ENCODE measurements around the gene TBC1D5. TPM values are rescaled to one million over a fixed set of nuclear protein-coding genes. Genes with fewer than 3 reads are reported as not detected.

The TBC1D5 gene
- total and polyA plus RNA-seq, 2 of the 4 experiments (the other 2 are of a cell fraction), result 16.4 to 57.0 TPM

DNA sequence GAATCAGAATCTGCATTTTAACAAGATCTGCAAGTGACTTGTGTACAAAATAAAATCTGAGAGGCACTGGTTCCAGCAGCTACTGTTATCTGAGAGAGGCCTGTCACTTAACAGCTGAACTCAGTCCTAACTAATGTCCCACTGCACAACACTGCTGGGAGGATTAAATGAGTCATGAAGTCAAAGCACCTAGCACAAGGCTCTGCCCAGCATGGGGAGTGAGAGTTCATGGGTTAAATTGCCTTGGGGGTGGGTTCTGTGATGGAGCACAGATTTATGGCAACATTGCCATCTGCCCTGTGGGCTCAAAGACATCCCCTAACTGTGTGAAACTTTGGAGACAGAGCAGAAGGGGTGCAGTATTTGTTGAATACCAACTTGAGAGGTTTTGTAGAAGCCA lies 606.7 kb downstream of the TBC1D5 start:
- Histone ChIP-seq H4K91ac (ENCODE audit: insufficient read depth, low read depth, low read length) (no peak overlapping the region), H3K9ac (ENCODE audit: low read depth, low read length) (no peak overlapping the region), H2BK15ac (ENCODE audit: low read depth, low read length) (no peak overlapping the region), H2BK120ac (ENCODE audit: low read depth, low read length) (no peak overlapping the region), H3K36me3 (ENCODE audit: control insufficient read depth, insufficient read depth, low read length) (no peaks in the 10 kb centered on the region), H2AK9ac (replicated peaks; ENCODE audit: low read depth, low read length, poor library complexity) (no peak overlapping the region), H4K5ac (ENCODE audit: low read depth, low read length) (no peak overlapping the region), H3K23ac (ENCODE audit: low read depth, low read length) (no peak overlapping the region), H3K27ac (ENCODE audit: insufficient read depth, low read length) (no peak overlapping the region), H3K79me1 (ENCODE audit: low read depth in 1 of 2, low read length in 2 of 2) (no peaks in the 10 kb centered on the region), H3K56ac (ENCODE audit: extremely low read depth, insufficient read depth, low read length) (no peak overlapping the region), H2BK5ac (ENCODE audit: low read depth, low read length, poor library complexity, severe bottlenecking) (no peak overlapping the region), H2BK20ac (ENCODE audit: low read depth, low read length) (no peak overlapping the region), H3K4me2 (ENCODE audit: low read depth, low read length) (no peak overlapping the region), H3K4me1 (ENCODE audit: control insufficient read depth, insufficient read depth, low read length) (no peaks in the 10 kb centered on the region), H4K8ac (ENCODE audit: low read depth in 2 of 2, low read length in 2 of 2) (no peak overlapping the region), H3K4ac (ENCODE audit: low read depth, low read length) (no peak overlapping the region), H2AK5ac (ENCODE audit: low read depth, low read length) (no peak overlapping the region), H2AFZ (replicated peaks; ENCODE audit: low read length, poor library complexity) (no peak overlapping the region), H3K27me3 (ENCODE audit: control insufficient read depth, insufficient read depth, low read length) (peaks cover 6% of the 10 kb centered on the region; the same call in 1 of the 2 replicates), H3K18ac (ENCODE audit: low read depth, low read length) (no peak overlapping the region), H3K4me3 (ENCODE audit: insufficient read depth, low read depth, low read length) (no peak overlapping the region), H3K9me1 (ENCODE audit: insufficient read depth, low read length) (no peaks in the 10 kb centered on the region), H4K20me1 (ENCODE audit: insufficient read depth, low read length) (no peaks in the 10 kb centered on the region), H3K14ac (replicated peaks; ENCODE audit: low read depth, low read length) (no peak overlapping the region), H3K9me3 (ENCODE audit: control insufficient read depth, insufficient read depth, low read length) (no peaks in the 10 kb centered on the region)
- BruUV-seq (replicated peaks), result no TSS peak
- POLR2A ChIA-PET (ENCODE audit: unreplicated experiment), result no interaction called here
- in situ Hi-C loops (cut with MboI; ENCODE audit: low sequenced_read_pairs), result no loop called here
- dilution Hi-C loops (cut with HindIII; ENCODE audit: low sequenced_read_pairs, unreplicated experiment), result no loop called here
- intact Hi-C loops (cut with micrococcal nuclease), result no loop called here
- ATAC-seq (ENCODE audit: low read depth) (no peak), DNase-seq (no peak)
- TF ChIP-seq FOS (IDR thresholded peaks at IDR 0.05; ENCODE audit: low read depth, low read length) (no peak), RCOR1 (IDR thresholded peaks at IDR 0.05; ENCODE audit: insufficient replicate concordance, low read length) (no peak), CEBPB (IDR thresholded peaks at IDR 0.05; ENCODE audit: low read depth, low read length) (no peak), POLR2A (IDR thresholded peaks at IDR 0.05; ENCODE audit: low read depth, low read length) (no peak)
- CTCF ChIA-PET, result no interaction called here

All from IMR-90 (cell line).